GM12865 (cell line): Measurements from ENCODE around the gene ROBO3.

Experiments
- DNase-seq: peaks from one replicate; pipeline ENCODE4 v3.0.0; 2010; ENCODE audit warnings: low read depth
- H3K4me3 ChIP-seq: 2 replicates; pipeline ENCODE4 v1.5.1; 2011; ENCODE audit warnings: mild to moderate bottlenecking, low read depth, low read length, control low read depth
- TF ChIP-seq, protein P1 (sequence below): IDR thresholded peaks from 2 replicates; pipeline ENCODE4 v1.5.1; 2011; ENCODE audit warnings: low read length, control low read depth, low read depth, inconsistent platforms; ENCODE audit not compliant: insufficient read depth; ENCODE audit errors: missing control alignments

Gene ROBO3

DNA sequence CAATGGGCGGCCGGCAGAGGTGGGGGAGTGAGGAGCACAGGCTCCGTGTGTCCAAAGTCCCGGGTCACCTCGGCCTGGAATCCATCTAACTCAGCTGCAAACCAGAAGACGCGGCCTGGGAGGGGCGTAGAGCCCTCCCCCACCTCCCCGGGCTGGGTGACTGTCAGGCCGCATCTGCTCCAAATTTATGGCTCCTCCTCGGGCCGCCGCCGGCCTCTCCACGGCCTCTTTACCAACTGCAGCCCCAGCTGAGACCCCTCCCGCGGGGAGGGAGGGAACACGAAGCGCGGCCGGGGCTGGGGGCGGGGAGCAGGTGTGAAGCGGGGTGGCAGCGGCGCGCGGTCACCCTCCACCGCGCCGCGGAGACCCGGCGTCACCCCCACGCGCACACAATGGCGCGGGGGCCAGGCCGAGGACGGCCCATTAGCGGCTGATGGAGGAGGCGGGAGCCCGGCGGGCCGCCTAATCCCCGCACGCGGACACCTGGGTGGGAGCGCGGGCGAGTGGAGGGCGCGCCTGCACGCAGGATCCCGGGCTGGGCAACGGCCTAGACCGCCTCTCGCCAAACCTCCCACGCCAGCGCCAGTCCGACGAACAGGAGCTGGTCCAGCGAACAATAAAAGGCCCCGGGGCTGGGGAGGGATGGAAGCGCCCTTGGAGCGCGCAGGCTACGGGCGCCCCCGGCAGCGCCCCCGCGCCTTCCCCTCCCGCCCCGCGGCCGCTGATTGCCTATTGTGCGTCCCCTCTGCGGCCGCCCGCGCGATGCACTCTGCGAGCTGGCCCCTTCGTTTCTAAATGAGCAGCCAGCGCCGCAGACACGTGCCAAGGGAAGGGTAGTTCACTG, 25.9 kb upstream of the ROBO3 start:
- TF ChIP-seq, protein P1, sequence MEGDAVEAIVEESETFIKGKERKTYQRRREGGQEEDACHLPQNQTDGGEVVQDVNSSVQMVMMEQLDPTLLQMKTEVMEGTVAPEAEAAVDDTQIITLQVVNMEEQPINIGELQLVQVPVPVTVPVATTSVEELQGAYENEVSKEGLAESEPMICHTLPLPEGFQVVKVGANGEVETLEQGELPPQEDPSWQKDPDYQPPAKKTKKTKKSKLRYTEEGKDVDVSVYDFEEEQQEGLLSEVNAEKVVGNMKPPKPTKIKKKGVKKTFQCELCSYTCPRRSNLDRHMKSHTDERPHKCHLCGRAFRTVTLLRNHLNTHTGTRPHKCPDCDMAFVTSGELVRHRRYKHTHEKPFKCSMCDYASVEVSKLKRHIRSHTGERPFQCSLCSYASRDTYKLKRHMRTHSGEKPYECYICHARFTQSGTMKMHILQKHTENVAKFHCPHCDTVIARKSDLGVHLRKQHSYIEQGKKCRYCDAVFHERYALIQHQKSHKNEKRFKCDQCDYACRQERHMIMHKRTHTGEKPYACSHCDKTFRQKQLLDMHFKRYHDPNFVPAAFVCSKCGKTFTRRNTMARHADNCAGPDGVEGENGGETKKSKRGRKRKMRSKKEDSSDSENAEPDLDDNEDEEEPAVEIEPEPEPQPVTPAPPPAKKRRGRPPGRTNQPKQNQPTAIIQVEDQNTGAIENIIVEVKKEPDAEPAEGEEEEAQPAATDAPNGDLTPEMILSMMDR: no peak
- DNase-seq: no peak
- no peak overlapping the region for H3K4me3 ChIP-seq

DNA sequence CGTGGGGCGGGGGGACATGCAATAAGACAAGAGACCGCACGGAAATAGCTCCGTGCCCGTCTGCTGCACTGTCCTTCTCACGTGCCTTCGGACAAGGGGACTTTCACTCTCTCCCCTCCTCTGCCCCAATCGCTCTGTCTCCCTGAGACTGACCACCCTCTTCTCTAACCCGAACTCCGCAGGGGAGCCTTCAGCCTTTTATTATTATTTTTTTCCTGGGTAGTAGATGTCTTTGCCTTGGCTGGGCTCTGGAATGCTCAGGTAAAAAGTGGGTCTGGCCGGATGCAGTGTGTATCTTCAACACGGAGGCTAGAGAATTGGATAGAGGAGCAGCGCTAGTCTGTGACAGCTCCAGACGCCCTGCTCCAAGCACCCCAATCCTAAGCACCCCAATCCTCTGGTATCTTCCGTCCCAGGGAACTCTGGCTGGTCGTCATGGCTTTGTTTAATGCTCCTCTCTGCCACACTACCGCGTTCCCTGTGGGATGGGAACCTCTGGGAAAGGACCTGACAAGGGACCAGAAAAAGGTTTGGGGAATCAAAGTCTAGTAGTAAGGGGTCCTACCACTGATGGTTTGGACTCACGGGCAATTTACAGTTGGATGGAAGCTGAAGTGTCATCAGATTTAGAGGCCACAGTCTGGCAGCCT, 25.1 kb upstream of the ROBO3 start:
- DNase-seq: no peak
- no peak overlapping the region for H3K4me3 ChIP-seq
- TF ChIP-seq, protein P1: no peak

DNA sequence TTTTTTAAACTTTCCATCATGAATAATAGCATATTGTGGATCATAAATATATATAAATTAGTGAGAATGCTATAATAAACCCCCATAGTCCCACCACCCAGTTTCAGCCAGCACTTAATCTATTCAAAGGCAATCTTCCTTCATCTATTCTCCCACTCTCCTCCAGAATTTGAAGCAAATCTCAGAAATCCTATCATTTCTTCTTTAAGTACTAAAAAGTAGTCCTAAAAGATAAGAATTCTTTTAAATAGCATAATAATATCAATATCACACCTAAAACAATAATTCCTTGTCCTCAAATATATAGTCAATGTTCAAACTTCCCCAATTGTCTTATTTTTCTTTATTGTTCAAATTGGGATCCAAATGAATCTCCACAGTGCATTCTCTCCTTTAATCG, 24.6 kb upstream of the ROBO3 start:
- DNase-seq: no peak
- H3K4me3 ChIP-seq: no peak overlapping the region
- TF ChIP-seq, protein P1: no peak

DNA sequence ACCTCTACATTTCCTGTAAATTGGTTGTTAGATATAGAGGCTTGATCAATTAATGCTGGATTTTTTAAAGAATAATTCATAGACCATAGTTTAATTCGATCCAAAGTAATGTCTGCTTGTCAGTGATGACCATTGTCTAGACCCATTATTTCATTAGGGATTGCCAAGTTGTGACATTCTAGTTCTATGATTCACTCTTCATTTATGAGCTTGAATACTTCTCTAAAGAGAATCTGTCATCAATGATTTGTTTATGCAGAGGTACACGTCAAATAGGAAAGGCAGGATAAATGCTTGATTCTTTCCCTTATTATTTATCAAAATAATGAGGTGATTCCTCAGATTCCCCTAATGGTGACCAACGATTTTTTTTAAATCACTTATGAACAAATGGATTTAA, 24.0 kb upstream of the ROBO3 start:
- no peak for DNase-seq
- TF ChIP-seq, protein P1: no peak
- no peak overlapping the region for H3K4me3 ChIP-seq

DNA sequence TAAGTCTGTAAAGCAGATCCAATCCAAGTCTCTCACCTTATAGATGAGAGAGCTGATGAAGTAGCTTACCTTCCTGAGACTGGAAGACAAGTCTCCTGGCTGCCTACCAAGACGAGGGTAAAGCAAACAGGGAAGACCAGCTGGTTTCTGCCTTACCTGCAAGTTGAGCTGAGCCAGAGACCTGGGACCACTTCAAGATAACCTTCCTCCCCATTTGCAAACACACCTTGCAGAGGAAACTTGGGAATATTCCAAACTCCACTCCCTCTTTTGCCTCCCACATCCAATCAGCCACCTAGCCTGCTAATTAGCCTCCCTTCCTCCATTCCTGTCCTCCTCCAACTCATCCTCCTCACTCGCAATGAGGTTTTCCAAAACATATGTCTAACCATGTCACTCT, 23.4 kb upstream of the ROBO3 start:
- no peak overlapping the region for H3K4me3 ChIP-seq
- DNase-seq: no peak
- TF ChIP-seq, protein P1: no peak

DNA sequence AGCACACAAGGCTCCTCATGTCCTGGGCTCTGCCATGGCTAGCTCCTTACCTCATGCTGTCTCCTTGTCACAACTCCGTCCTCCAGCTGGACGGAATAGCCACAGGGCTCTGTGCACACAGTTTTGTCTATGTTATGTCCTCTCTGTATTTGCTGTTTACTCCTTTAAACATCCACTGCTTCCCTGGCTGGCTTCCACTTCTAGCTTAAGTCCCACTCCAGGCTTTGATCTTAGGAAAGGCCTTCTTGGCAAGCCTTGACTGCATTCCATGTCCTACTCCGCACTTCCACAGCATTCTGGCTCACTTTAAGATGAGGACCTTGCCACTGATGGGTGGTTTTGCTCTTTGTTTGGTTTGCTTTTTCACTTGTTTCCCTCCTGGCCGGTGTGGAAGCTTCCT, 22.9 kb upstream of the ROBO3 start:
- no peak overlapping the region for H3K4me3 ChIP-seq
- TF ChIP-seq, protein P1: no peak
- DNase-seq: no peak
